Measurements from ENCODE around the gene GPR107. TPM values are rescaled to one million over a fixed set of nuclear protein-coding genes. Genes with fewer than 3 reads are reported as not detected.

Gene GPR107
- total RNA-seq, 1 experiment from 2014 or later = 33.2 TPM

GRCh38 chr9:130069048-130069447 lies 15.3 kb downstream of the GPR107 start (continued):
- TF ChIP-seq AFF4 (CRISPR knock-in tag; IDR thresholded peaks at IDR 0.05; ENCODE audit: borderline replicate concordance) (no peak), PRRX2 (CRISPR knock-in tag; IDR thresholded peaks at IDR 0.05) (no peak), ZNF416 (CRISPR knock-in tag; IDR thresholded peaks at IDR 0.05) (no peak), SOX15 (CRISPR knock-in tag; IDR thresholded peaks at IDR 0.05) (no peak), ZBTB21 (CRISPR knock-in tag; IDR thresholded peaks at IDR 0.05; ENCODE audit: borderline replicate concordance) (no peak)
- TF ChIP-seq, protein P1, sequence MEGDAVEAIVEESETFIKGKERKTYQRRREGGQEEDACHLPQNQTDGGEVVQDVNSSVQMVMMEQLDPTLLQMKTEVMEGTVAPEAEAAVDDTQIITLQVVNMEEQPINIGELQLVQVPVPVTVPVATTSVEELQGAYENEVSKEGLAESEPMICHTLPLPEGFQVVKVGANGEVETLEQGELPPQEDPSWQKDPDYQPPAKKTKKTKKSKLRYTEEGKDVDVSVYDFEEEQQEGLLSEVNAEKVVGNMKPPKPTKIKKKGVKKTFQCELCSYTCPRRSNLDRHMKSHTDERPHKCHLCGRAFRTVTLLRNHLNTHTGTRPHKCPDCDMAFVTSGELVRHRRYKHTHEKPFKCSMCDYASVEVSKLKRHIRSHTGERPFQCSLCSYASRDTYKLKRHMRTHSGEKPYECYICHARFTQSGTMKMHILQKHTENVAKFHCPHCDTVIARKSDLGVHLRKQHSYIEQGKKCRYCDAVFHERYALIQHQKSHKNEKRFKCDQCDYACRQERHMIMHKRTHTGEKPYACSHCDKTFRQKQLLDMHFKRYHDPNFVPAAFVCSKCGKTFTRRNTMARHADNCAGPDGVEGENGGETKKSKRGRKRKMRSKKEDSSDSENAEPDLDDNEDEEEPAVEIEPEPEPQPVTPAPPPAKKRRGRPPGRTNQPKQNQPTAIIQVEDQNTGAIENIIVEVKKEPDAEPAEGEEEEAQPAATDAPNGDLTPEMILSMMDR (IDR thresholded peaks at IDR 0.05) = no peak

- TF ChIP-seq, protein P2, sequence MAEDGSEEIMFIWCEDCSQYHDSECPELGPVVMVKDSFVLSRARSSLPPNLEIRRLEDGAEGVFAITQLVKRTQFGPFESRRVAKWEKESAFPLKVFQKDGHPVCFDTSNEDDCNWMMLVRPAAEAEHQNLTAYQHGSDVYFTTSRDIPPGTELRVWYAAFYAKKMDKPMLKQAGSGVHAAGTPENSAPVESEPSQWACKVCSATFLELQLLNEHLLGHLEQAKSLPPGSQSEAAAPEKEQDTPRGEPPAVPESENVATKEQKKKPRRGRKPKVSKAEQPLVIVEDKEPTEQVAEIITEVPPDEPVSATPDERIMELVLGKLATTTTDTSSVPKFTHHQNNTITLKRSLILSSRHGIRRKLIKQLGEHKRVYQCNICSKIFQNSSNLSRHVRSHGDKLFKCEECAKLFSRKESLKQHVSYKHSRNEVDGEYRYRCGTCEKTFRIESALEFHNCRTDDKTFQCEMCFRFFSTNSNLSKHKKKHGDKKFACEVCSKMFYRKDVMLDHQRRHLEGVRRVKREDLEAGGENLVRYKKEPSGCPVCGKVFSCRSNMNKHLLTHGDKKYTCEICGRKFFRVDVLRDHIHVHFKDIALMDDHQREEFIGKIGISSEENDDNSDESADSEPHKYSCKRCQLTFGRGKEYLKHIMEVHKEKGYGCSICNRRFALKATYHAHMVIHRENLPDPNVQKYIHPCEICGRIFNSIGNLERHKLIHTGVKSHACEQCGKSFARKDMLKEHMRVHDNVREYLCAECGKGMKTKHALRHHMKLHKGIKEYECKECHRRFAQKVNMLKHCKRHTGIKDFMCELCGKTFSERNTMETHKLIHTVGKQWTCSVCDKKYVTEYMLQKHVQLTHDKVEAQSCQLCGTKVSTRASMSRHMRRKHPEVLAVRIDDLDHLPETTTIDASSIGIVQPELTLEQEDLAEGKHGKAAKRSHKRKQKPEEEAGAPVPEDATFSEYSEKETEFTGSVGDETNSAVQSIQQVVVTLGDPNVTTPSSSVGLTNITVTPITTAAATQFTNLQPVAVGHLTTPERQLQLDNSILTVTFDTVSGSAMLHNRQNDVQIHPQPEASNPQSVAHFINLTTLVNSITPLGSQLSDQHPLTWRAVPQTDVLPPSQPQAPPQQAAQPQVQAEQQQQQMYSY (CRISPR knock-in tag; IDR thresholded peaks at IDR 0.05) = no peak
- TF ChIP-seq, protein P1 (IDR thresholded peaks at IDR 0.05) = no peak
- TF ChIP-seq AFF4 (CRISPR knock-in tag; IDR thresholded peaks at IDR 0.05; ENCODE audit: borderline replicate concordance) (no peak), NFYB (CRISPR knock-in tag; conservative IDR thresholded peaks at IDR 0.05; ENCODE audit: low read depth) (no peak), GTF2I (CRISPR knock-in tag; conservative IDR thresholded peaks at IDR 0.05) (no peak)
- POLR2A ChIA-PET = no interaction called here
- DNase-seq (ENCODE audit: low spot score) = no peak
- H3K36me3 Mint-ChIP-seq = peaks cover 18% of the 10 kb centered on the region
- peaks cover 8% of the 10 kb centered on the region for H3K4me1 Mint-ChIP-seq
- H3K9me3 Mint-ChIP-seq = no peaks in the 10 kb centered on the region
- CTCF ChIA-PET = interaction anchor here (0.6 to 0.7 kb wide), 2 partner anchors 22 to 140 kb away, joined by 3 to 4 read pairs; no protein-coding TSS in a partner anchor
- no peak for ATAC-seq
- no peak overlapping the region for H3K4me3 Mint-ChIP-seq
- peak overlapping the region; percentile 78 for H3K27ac Mint-ChIP-seq
- no peaks in the 10 kb centered on the region for H3K27me3 Mint-ChIP-seq (ENCODE audit: low read depth)
Observed at GRCh38 chr9:130072515-130073235, 19.0 kb downstream of the GPR107 start.

Data from WTC11 (cell line).